Calu3 (cell line): ENCODE results near the gene L1CAM. TPM values are rescaled to one million over a fixed set of nuclear protein-coding genes. Genes with fewer than 3 reads are reported as not detected.

Experiments
- BruUV-seq: library from RNA; stranded (reverse); fragments of 400-500 nt; replicated peaks from 2 replicates; lab custom pipeline; 2021; lab: Mats Ljungman, UMichigan
- CTCF ChIA-PET: fragments of 300-600 bp; sonication (Branson Sonifier 250); formaldehyde crosslinking; loops from one replicate; lab custom pipeline; 2022; ENCODE audit warnings: antibody characterized with exemption; lab: Charles Lee
- DNase-seq: peaks from one replicate; pipeline ENCODE4 v3.0.0; 2022
- H3K27ac Mint-ChIP-seq: one replicate; pipeline ENCODE4 v1.8.0; 2022; ENCODE audit warnings: mixed read lengths; ENCODE audit not compliant: unreplicated experiment
- H3K27me3 Mint-ChIP-seq: one replicate; pipeline ENCODE4 v1.8.0; 2022; ENCODE audit warnings: mixed read lengths; ENCODE audit not compliant: unreplicated experiment
- H3K36me3 Mint-ChIP-seq: one replicate; pipeline ENCODE4 v1.8.0; 2022; ENCODE audit warnings: mild to moderate bottlenecking, moderate library complexity, mixed read lengths; ENCODE audit not compliant: insufficient read depth, unreplicated experiment
- H3K4me1 Mint-ChIP-seq: one replicate; pipeline ENCODE4 v1.8.0; 2022; ENCODE audit warnings: mild to moderate bottlenecking, low read depth, mixed read lengths; ENCODE audit not compliant: unreplicated experiment
- H3K4me3 Mint-ChIP-seq: one replicate; pipeline ENCODE4 v1.8.0; 2022; ENCODE audit warnings: mild to moderate bottlenecking, low read depth, moderate library complexity, mixed read lengths; ENCODE audit not compliant: unreplicated experiment
- H3K9me3 Mint-ChIP-seq: one replicate; pipeline ENCODE4 v1.8.0; 2022; ENCODE audit warnings: low read depth, mixed read lengths; ENCODE audit not compliant: unreplicated experiment
- CTCF ChIP-seq: fragments of 200-600 bp; IDR thresholded peaks from one replicate; pipeline ENCODE4 v1.8.0; 2022; ENCODE audit warnings: antibody characterized with exemption; ENCODE audit not compliant: unreplicated experiment
- intact Hi-C: fragments of 100-400 bp; cut with micrococcal nuclease; formaldehyde crosslinking; loops from one replicate; pipeline ENCODE4 v1.10.0; 2022; ENCODE audit not compliant: unreplicated experiment
- total RNA-seq: library from RNA; stranded (reverse); gene quantifications from 2 replicates; pipeline ENCODE4 v1.2.3, GENCODE V29; 2022

L1CAM gene
- total RNA-seq, 1 experiment from 2014 or later, result 14.2 TPM

GRCh38 chrX:153911798-153912197, 25.8 kb upstream of the L1CAM start:
- no peak for TF ChIP-seq CTCF
- no peaks in the 10 kb centered on the region for H3K9me3 Mint-ChIP-seq

GRCh38 chrX:153910446-153910845, 24.5 kb upstream of the L1CAM start:
- H3K4me1 Mint-ChIP-seq, result no peaks in the 10 kb centered on the region
- peaks cover 34% of the 10 kb centered on the region for H3K27me3 Mint-ChIP-seq
- peaks cover 5% of the 10 kb centered on the region for H3K36me3 Mint-ChIP-seq
- no TSS peak for BruUV-seq
- H3K4me3 Mint-ChIP-seq, result no peak overlapping the region
- CTCF ChIA-PET, result interaction anchor here (0.7 to 1.4 kb wide), 5 partner anchors 13 to 144 kb away, joined by 3 to 6 read pairs (median 4); no protein-coding TSS in a partner anchor
- intact Hi-C loops, result no loop called here
- H3K27ac Mint-ChIP-seq, result no peak overlapping the region
- no peaks in the 10 kb centered on the region for H3K9me3 Mint-ChIP-seq
- DNase-seq, result no peak
- TF ChIP-seq CTCF, result no peak

More at GRCh38 chrX:153911798-153912197, 25.8 kb upstream of the L1CAM start:
- DNase-seq, result no peak
- Mint-ChIP-seq H3K27ac (no peak overlapping the region), H3K4me3 (no peak overlapping the region), H3K4me1 (no peaks in the 10 kb centered on the region), H3K36me3 (peaks cover 5% of the 10 kb centered on the region), H3K27me3 (peaks cover 23% of the 10 kb centered on the region)
- no TSS peak for BruUV-seq
- CTCF ChIA-PET, result interaction anchor here (0.7 to 1.4 kb wide), 4 partner anchors 11 to 28 kb away, joined by 3 to 6 read pairs (median 4); no protein-coding TSS in a partner anchor
- intact Hi-C loops, result no loop called here

- no peak for DNase-seq
- no peak for TF ChIP-seq CTCF
- H3K4me1 Mint-ChIP-seq, result no peaks in the 10 kb centered on the region
- peaks cover 5% of the 10 kb centered on the region for H3K36me3 Mint-ChIP-seq
- CTCF ChIA-PET, result no interaction called here
- peaks cover 34% of the 10 kb centered on the region for H3K27me3 Mint-ChIP-seq
- intact Hi-C loops, result no loop called here
- H3K4me3 Mint-ChIP-seq, result no peak overlapping the region
- H3K9me3 Mint-ChIP-seq, result no peaks in the 10 kb centered on the region
- BruUV-seq, result no TSS peak
- no peak overlapping the region for H3K27ac Mint-ChIP-seq
These were observed 24.0 kb upstream of the L1CAM start for GRCh38 chrX:153909980-153910360.

- BruUV-seq, result no TSS peak
- no peak for TF ChIP-seq CTCF
- no peaks in the 10 kb centered on the region for H3K9me3 Mint-ChIP-seq
- no peak overlapping the region for H3K4me3 Mint-ChIP-seq
- H3K27ac Mint-ChIP-seq, result no peak overlapping the region
- intact Hi-C loops, result no loop called here
- CTCF ChIA-PET, result interaction anchor here (1.6 kb wide), 1 partner anchor 14 kb away, joined by 8 read pairs; no protein-coding TSS in a partner anchor
- peaks cover 5% of the 10 kb centered on the region for H3K36me3 Mint-ChIP-seq
- H3K4me1 Mint-ChIP-seq, result no peaks in the 10 kb centered on the region
- peaks cover 34% of the 10 kb centered on the region for H3K27me3 Mint-ChIP-seq
- DNase-seq, result peak; percentile 44
These were observed 23.3 kb upstream of the L1CAM start for GRCh38 chrX:153909024-153909979.
